ENCODE measurements around the gene TSSK3.

The TSSK3 gene

GRCh38 chr1:32405672-32406467 is 43.5 kb downstream of the TSSK3 start:
- no peak for DNase-seq

- DNase-seq, result no peak
These were observed 44.3 kb downstream of the TSSK3 start for GRCh38 chr1:32406629-32407111.

- no peak for DNase-seq
These were observed 48.9 kb downstream of the TSSK3 start for GRCh38 chr1:32411261-32411660.

- peak; percentile 6 to 48 (median 29) for DNase-seq
These were observed 51.3 kb downstream of the TSSK3 start for GRCh38 chr1:32413507-32414185.
